Osteoblast (primary cell): ENCODE results near the gene ST8SIA1. TPM values are rescaled to one million over a fixed set of nuclear protein-coding genes. Genes with fewer than 3 reads are reported as not detected.
A peak's percentile ranks its signal among the peaks of the same experiment; 100 is the strongest.

Experiments used
- DNase-seq: peaks from one replicate; pipeline ENCODE4 v3.0.0; 2011; ENCODE audit warnings: low spot score, mixed read lengths; ENCODE audit not compliant: insufficient read length; ENCODE audit errors: missing footprints
- H2AFZ ChIP-seq: 2 replicates; pipeline ENCODE4 v1.6.0; 2011; ENCODE audit warnings: mild to moderate bottlenecking, low read length
- H3K27ac ChIP-seq: 2 replicates; pipeline ENCODE4 v1.5.1; 2011; ENCODE audit warnings: mild to moderate bottlenecking, low read depth, low read length, moderate library complexity
- H3K27me3 ChIP-seq: 2 replicates; pipeline ENCODE4 v1.6.0; 2012; ENCODE audit warnings: mild to moderate bottlenecking, control low read depth, inconsistent platforms, low read length, moderate library complexity; ENCODE audit not compliant: insufficient read depth
- H3K36me3 ChIP-seq: 2 replicates; pipeline ENCODE4 v1.5.1; 2011; ENCODE audit warnings: mild to moderate bottlenecking, low read length, control low read depth, moderate library complexity; ENCODE audit not compliant: insufficient read depth
- H3K4me1 ChIP-seq: 2 replicates; pipeline ENCODE4 v1.5.1; 2011; ENCODE audit warnings: mild to moderate bottlenecking, low read length, control low read depth, moderate library complexity; ENCODE audit not compliant: insufficient read depth
- H3K4me2 ChIP-seq: 2 replicates; pipeline ENCODE4 v1.6.0; 2011; ENCODE audit warnings: mild to moderate bottlenecking, low read length; ENCODE audit not compliant: insufficient read depth
- H3K4me3 ChIP-seq: fragments of 200-600 bp; sonication (generic); 3 replicates; pipeline ENCODE4 v1.5.1; 2012; ENCODE audit warnings: mild to moderate bottlenecking, low read length, inconsistent platforms; ENCODE audit not compliant: insufficient read depth
- H3K79me2 ChIP-seq: 2 replicates; pipeline ENCODE4 v1.6.0; 2012; ENCODE audit warnings: mild to moderate bottlenecking, low read length, control low read depth, inconsistent platforms; ENCODE audit not compliant: insufficient read depth
- H3K9me3 ChIP-seq: 2 replicates; pipeline ENCODE4 v1.5.1; 2011; ENCODE audit warnings: low read depth, low read length, control low read depth
- H4K20me1 ChIP-seq: 2 replicates; pipeline ENCODE4 v1.6.0; 2012; ENCODE audit warnings: mild to moderate bottlenecking, low read length, control low read depth; ENCODE audit not compliant: insufficient read depth
- total RNA-seq: library from RNA; depleted of rRNA; stranded (reverse); fragments of >200 nt; gene quantifications from 2 replicates; pipeline ENCODE4 v1.2.3, GENCODE V29; 2012
- TF ChIP-seq, protein P1 (sequence below): IDR thresholded peaks from 2 replicates; pipeline ENCODE4 v1.5.1; 2011; ENCODE audit warnings: mild to moderate bottlenecking, low read depth, low read length, moderate library complexity; ENCODE audit errors: extremely low read depth

The ST8SIA1 gene
- total RNA-seq, 1 donor: 6.2 TPM

DNA sequence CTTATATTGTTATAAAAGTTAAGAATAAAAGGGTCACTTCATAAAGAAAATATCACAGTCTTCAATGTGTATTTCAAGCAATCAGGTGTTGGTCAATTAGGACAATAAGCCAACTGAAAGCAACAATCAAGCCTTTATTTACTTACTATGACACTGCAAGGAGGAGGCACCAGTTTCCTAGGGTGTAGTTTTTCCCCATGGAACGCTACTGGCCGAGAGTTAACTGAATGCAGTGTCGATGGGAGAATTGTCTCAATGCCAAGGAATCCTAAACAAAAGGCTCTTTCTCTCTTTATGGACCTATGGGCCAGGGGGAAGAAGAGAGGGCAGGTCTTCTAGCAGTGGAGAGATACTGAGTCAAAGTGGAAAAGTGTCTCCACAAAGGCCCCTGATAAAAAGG, 146.1 kb downstream of the ST8SIA1 start:
- Histone ChIP-seq H3K4me2 (no peak overlapping the region), H3K4me3 (no peak overlapping the region), H3K27me3 (no peaks in the 10 kb centered on the region), H3K36me3 (no peaks in the 10 kb centered on the region), H3K9me3 (no peaks in the 10 kb centered on the region), H3K27ac (no peak overlapping the region), H2AFZ (no peak overlapping the region), H3K4me1 (no peaks in the 10 kb centered on the region), H3K79me2 (no peaks in the 10 kb centered on the region), H4K20me1 (no peaks in the 10 kb centered on the region)
- TF ChIP-seq, protein P1, sequence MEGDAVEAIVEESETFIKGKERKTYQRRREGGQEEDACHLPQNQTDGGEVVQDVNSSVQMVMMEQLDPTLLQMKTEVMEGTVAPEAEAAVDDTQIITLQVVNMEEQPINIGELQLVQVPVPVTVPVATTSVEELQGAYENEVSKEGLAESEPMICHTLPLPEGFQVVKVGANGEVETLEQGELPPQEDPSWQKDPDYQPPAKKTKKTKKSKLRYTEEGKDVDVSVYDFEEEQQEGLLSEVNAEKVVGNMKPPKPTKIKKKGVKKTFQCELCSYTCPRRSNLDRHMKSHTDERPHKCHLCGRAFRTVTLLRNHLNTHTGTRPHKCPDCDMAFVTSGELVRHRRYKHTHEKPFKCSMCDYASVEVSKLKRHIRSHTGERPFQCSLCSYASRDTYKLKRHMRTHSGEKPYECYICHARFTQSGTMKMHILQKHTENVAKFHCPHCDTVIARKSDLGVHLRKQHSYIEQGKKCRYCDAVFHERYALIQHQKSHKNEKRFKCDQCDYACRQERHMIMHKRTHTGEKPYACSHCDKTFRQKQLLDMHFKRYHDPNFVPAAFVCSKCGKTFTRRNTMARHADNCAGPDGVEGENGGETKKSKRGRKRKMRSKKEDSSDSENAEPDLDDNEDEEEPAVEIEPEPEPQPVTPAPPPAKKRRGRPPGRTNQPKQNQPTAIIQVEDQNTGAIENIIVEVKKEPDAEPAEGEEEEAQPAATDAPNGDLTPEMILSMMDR: no peak
- no peak for DNase-seq

GRCh38 chr12:22180705-22181104, 153.8 kb downstream of the ST8SIA1 start:
- TF ChIP-seq, protein P1: no peak
- Histone ChIP-seq H3K27me3 (no peaks in the 10 kb centered on the region), H3K36me3 (no peaks in the 10 kb centered on the region), H3K27ac (no peak overlapping the region), H3K4me3 (no peak overlapping the region), H3K9me3 (no peaks in the 10 kb centered on the region), H2AFZ (no peak overlapping the region), H4K20me1 (no peaks in the 10 kb centered on the region), H3K4me1 (no peaks in the 10 kb centered on the region), H3K4me2 (no peak overlapping the region), H3K79me2 (no peaks in the 10 kb centered on the region)
- no peak for DNase-seq

DNA sequence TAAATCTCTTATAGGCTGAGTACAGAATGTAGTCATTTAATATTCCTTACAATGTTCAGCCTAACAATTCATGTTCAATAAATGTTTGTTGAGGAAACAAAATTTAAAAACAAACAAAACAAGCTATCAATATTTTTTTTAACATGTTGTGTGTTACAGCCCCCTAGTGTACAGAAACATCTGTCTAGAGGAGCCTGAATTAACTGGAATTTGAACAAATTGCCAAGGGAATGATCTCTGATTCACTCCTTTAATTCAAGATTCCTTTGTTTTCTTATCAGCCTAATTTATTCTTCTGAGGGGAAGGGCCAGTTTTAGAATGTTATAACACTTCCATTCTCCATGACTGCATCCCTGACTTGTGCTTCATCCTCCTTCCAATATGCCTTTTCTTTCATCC, 161.3 kb downstream of the ST8SIA1 start:
- Histone ChIP-seq H3K27ac (no peak overlapping the region), H3K36me3 (no peaks in the 10 kb centered on the region), H4K20me1 (no peaks in the 10 kb centered on the region), H3K4me2 (no peak overlapping the region), H3K79me2 (no peaks in the 10 kb centered on the region), H3K4me3 (no peak overlapping the region), H3K9me3 (no peaks in the 10 kb centered on the region), H3K4me1 (no peaks in the 10 kb centered on the region), H3K27me3 (no peaks in the 10 kb centered on the region), H2AFZ (no peak overlapping the region)
- TF ChIP-seq, protein P1: peak; percentile 21
- no peak for DNase-seq

DNA sequence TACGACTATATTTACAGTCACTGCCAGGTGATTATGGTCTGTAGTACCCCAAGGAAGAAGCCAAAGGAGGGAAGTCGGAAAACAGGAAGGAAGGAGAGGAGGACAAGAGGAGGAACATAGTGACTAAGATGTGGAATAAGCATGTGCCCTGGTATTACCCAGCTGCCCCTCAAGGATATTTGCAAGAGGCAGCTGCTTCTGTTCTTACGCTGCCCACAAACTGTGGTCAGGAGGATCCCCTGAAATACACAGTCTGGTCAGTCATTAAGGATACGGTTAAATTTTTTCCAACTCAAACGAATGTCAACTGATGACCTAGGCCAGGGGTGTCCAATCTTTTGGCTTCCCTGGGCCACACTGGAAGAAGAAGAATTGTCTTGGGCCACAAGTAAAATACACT, 162.0 kb downstream of the ST8SIA1 start:
- no peak for DNase-seq
- Histone ChIP-seq H2AFZ (no peak overlapping the region), H3K27ac (no peak overlapping the region)

More for the DNA sequence above, 162.0 kb downstream of the ST8SIA1 start:
- Histone ChIP-seq H3K36me3 (no peaks in the 10 kb centered on the region), H3K27me3 (no peaks in the 10 kb centered on the region), H3K9me3 (no peaks in the 10 kb centered on the region), H3K79me2 (no peaks in the 10 kb centered on the region), H3K4me3 (no peak overlapping the region), H3K4me2 (no peak overlapping the region), H3K4me1 (no peaks in the 10 kb centered on the region), H4K20me1 (no peaks in the 10 kb centered on the region)
- TF ChIP-seq, protein P1: no peak
